ENCODE data around the gene EWSR1. TPM values are rescaled to one million over a fixed set of nuclear protein-coding genes. Genes with fewer than 3 reads are reported as not detected.

EWSR1 gene
- total and polyA plus RNA-seq, 2 donors (not counting 1 experiment from before 2014, with no cell fraction given): 281 to 295 TPM

- Mint-ChIP-seq H3K27me3 (no peaks in the 10 kb centered on the region), H3K4me3 (no peak overlapping the region), H3K9me3 (ENCODE audit: insufficient read depth) (no peaks in the 10 kb centered on the region), H3K27ac (no peak overlapping the region), H3K4me1 (no peaks in the 10 kb centered on the region)
- intact Hi-C loops (cut with micrococcal nuclease): no loop called here
- H3K36me3 ChIP-seq (replicated peaks in 1 of 2; ENCODE audit: control extremely low read depth in 1 of 2, control insufficient read depth in 1 of 2, extremely low read depth in 1 of 2, insufficient read depth in 2 of 2, low read length in 1 of 2): peaks cover 0 to 61% of the 10 kb centered on the region in 2 experiments
- POLR2A ChIA-PET: no interaction called here
- no peak for DNase-seq
- WGBS (ENCODE audit: insufficient coverage): 96% methylated on average over 33 of the region's 34 CpGs
- TF ChIP-seq CTCF (IDR thresholded peaks at IDR 0.05) (no peak), EZH2 (IDR thresholded peaks at IDR 0.05; ENCODE audit: borderline replicate concordance, insufficient read depth, low read depth, low read length, poor library complexity, severe bottlenecking) (no peak)
- no peak for ATAC-seq (ENCODE audit: low read depth)
- H3K4me1 ChIP-seq (ENCODE audit: control insufficient read depth in 2 of 2, insufficient read depth in 2 of 2, low read length in 2 of 2): no peaks in the 10 kb centered on the region
- H4K20me1 ChIP-seq (ENCODE audit: control insufficient read depth, insufficient read depth, low read length, poor library complexity, severe bottlenecking): peaks cover 37% of the 10 kb centered on the region
- no peaks in the 10 kb centered on the region for H3K79me2 ChIP-seq (ENCODE audit: control insufficient read depth, insufficient read depth, low read length)
- no peak overlapping the region for H2AFZ ChIP-seq (ENCODE audit: insufficient read depth, low read depth, low read length, poor library complexity, severe bottlenecking)
- H3K4me2 ChIP-seq (replicated peaks; ENCODE audit: low read depth, low read length, poor library complexity, severe bottlenecking): no peak overlapping the region
- no peak overlapping the region for H3K9ac ChIP-seq (ENCODE audit: low read length)
- H3K27ac ChIP-seq (ENCODE audit: low read length in 2 of 2): no peak overlapping the region
- H3K27me3 ChIP-seq (replicated peaks in 1 of 4; ENCODE audit: control extremely low read depth in 1 of 4, control insufficient read depth in 3 of 4, insufficient read depth in 4 of 4, low read length in 3 of 4): no peaks in the 10 kb centered on the region
- H3K9me3 ChIP-seq (ENCODE audit: control extremely low read depth in 1 of 3, control insufficient read depth in 2 of 3, insufficient read depth in 1 of 3, low read length in 2 of 3): no peaks in the 10 kb centered on the region
- no peak overlapping the region for H3K4me3 ChIP-seq (ENCODE audit: control extremely low read depth in 1 of 5, extremely low read depth in 1 of 5, insufficient read depth in 1 of 5, low read depth in 2 of 5, low read length in 4 of 5)
- CTCF ChIA-PET: no interaction called here
These were observed 60.8 kb downstream of the EWSR1 start for GRCh38 chr22:29328566-29329500.

GRCh38 chr22:29329581-29329980 lies 61.5 kb downstream of the EWSR1 start:
- Histone ChIP-seq H3K4me3 (ENCODE audit: control extremely low read depth in 1 of 5, extremely low read depth in 1 of 5, insufficient read depth in 1 of 5, low read depth in 2 of 5, low read length in 4 of 5) (no peak overlapping the region), H4K20me1 (ENCODE audit: control insufficient read depth, insufficient read depth, low read length, poor library complexity, severe bottlenecking) (peaks cover 39% of the 10 kb centered on the region), H3K27me3 (replicated peaks in 1 of 4; ENCODE audit: control extremely low read depth in 1 of 4, control insufficient read depth in 3 of 4, insufficient read depth in 4 of 4, low read length in 3 of 4) (no peaks in the 10 kb centered on the region), H3K4me1 (ENCODE audit: control insufficient read depth in 2 of 2, insufficient read depth in 2 of 2, low read length in 2 of 2) (no peaks in the 10 kb centered on the region), H3K79me2 (ENCODE audit: control insufficient read depth, insufficient read depth, low read length) (no peaks in the 10 kb centered on the region), H3K27ac (ENCODE audit: low read length in 2 of 2) (no peak overlapping the region), H3K36me3 (replicated peaks in 1 of 2; ENCODE audit: control extremely low read depth in 1 of 2, control insufficient read depth in 1 of 2, extremely low read depth in 1 of 2, insufficient read depth in 2 of 2, low read length in 1 of 2) (peaks cover 0 to 69% of the 10 kb centered on the region in 2 experiments), H2AFZ (ENCODE audit: insufficient read depth, low read depth, low read length, poor library complexity, severe bottlenecking) (no peak overlapping the region), H3K9me3 (ENCODE audit: control extremely low read depth in 1 of 3, control insufficient read depth in 2 of 3, insufficient read depth in 1 of 3, low read length in 2 of 3) (no peaks in the 10 kb centered on the region), H3K4me2 (replicated peaks; ENCODE audit: low read depth, low read length, poor library complexity, severe bottlenecking) (no peak overlapping the region), H3K9ac (ENCODE audit: low read length) (no peak overlapping the region)
- ATAC-seq (ENCODE audit: low read depth) (no peak), DNase-seq (no peak)
- no peaks in the 10 kb centered on the region for H3K27me3 Mint-ChIP-seq
- no peak overlapping the region for H3K27ac Mint-ChIP-seq
- CTCF ChIA-PET: no interaction called here
- POLR2A ChIA-PET: no interaction called here
- H3K4me3 Mint-ChIP-seq: no peak overlapping the region
- H3K9me3 Mint-ChIP-seq (ENCODE audit: insufficient read depth): no peaks in the 10 kb centered on the region
- H3K4me1 Mint-ChIP-seq: no peaks in the 10 kb centered on the region
- intact Hi-C loops (cut with micrococcal nuclease): no loop called here
- 96% methylated on average over 10 of the region's 11 CpGs for WGBS (ENCODE audit: insufficient coverage)
- TF ChIP-seq EZH2 (IDR thresholded peaks at IDR 0.05; ENCODE audit: borderline replicate concordance, insufficient read depth, low read depth, low read length, poor library complexity, severe bottlenecking) (no peak), CTCF (IDR thresholded peaks at IDR 0.05) (no peak)

Data from B cell (primary cell).